IPS DF 19.7 (cell line): Measurements from ENCODE around the gene OR51B4.
"Not testable (repeated sequence)": the region's sequence is repeated elsewhere in the genome, so short reads cannot be mapped to it uniquely, and the experiment has no call there.

Experiments
- DNase-seq: peaks from one replicate; pipeline ENCODE4 v3.0.0-alpha.2; 2013; ENCODE audit warnings: low read depth, low spot score

The OR51B4 gene

DNA sequence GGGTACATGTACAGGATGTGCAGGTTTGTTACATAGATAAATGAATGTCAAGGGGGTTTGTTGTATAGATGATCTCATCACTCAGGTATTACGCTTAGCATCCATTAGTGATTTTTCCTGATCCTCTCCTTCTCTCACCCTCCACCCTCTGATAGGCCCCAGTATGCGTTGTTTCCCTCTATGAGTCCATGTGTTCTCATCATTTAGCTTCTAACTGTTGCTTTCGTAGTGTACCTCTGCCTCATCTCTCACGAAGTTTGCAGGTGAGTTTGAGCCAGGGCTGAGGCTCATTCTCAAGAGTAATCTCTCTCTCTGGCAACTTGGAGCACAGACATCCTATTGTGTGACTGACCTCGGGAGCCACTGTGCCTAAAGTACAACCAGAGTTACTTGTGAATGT, 27.4 kb downstream of the OR51B4 start:
- DNase-seq, result no peak

DNA sequence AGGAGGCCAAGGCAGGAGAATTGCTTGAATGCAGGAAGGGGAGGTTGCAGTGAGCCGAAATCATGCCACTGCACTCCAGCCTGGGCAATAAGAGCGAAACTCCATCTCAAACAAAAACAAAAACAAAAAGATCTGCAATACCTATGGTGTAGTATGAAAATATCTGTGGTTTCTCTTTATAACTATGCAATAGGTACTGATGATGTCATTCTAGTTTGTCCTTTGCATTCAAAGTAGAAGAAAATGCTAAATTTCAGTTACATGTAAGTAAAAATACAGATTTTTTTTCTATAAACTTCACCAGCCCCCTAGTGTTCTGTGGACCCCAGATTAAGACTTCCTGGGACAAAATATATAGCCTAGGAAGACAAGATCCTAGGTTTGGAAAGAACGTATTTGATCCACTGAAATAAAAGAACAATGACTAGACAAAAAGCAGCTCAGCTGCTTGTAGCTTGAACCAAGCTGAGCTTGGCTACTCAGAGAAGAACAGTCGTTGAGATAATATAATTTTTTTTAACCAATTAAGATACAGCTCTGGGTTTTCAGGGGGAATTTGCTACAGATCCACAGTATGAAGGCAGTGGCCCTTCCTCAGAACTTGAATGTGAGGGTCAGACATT, 29.2 kb downstream of the OR51B4 start:
- DNase-seq, result no peak

DNA sequence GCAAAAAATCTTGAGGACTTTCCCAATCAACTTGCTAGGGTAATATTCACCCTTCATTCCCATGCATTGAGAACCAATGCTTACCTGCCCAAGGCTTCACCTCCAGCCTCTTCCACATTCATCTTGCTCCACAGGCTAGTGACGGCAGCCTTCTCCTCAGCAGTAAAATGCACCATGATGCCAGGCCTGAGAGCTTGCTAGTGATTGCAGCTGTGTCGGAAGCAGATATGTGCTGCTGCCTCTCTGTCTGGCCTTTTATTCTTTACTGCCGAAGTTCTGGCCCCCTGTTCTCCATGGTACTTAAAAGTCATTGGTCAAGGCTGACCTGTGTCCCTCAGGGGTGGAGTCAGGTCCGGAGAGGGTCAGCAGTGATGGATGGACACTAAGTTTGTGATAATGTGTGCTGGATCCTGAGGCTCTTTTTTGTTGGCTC, 32.0 kb downstream of the OR51B4 start, which contains the start of gene HBE1:
HBE1 (minus strand) TSS at position 231 of the 433 bp plus-strand sequence; CDS start at position 176, 55 bp downstream.
- no peak for DNase-seq

DNA sequence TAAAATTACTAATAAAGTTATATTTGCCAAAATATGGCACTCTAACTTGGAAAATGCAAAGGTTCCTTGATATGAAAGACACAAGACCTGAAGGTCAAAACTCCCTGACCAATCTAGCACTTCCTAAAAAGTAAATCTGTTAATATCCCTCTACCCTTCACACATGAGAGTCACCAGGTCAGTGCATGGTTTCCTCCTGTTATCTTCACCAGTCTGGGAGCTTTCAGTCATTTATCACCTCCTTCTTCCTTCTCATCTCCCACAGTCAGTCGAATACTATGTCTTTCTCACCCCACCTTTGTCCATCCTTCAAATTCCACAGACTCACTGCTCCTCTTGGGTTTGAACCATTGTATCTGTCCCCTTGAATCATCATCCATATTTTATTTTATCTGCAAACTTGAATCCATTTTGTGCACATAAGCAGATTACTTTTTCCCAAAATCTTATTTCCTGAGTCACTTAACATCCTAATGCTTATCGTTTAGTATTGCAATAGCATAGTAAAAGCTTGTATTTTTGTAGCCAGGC, 34.6 kb downstream of the OR51B4 start:
- DNase-seq, result no peak

DNA sequence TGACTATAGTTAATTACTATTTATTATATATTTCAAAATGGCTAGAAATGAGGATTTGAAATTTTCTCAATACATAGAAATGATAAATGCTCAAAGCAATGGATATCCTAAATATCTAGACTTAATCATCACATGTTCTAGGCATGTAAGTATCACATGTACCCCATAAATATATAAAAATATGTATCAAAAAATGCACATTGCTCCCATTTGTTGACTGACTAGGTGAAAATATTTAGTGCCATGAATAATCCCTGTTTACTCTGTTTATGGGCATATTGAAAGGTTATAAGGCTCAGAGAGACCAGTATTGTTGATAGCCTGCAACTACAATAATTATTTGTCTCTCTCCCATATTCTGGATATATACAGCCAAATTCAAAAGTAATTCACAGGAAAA, 35.1 kb downstream of the OR51B4 start:
- no peak for DNase-seq

DNA sequence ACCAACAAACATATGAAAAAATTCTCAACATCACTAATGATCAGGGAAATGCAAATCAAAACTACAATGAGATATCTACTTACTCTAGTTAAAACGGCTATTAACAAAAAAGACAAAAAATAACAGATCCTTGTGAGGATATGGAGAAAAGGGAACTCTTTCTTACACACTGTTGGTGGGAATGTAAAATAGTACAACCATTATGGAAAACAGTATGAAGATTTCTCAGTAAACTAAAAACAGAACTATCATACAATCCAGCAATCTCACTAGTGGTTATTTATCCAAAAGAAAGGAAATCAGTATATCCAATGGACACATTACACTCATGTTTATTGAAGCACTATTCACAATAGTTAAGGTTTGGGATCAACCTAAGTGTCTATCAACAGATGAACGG, 35.9 kb downstream of the OR51B4 start:
- no peak for DNase-seq

DNA sequence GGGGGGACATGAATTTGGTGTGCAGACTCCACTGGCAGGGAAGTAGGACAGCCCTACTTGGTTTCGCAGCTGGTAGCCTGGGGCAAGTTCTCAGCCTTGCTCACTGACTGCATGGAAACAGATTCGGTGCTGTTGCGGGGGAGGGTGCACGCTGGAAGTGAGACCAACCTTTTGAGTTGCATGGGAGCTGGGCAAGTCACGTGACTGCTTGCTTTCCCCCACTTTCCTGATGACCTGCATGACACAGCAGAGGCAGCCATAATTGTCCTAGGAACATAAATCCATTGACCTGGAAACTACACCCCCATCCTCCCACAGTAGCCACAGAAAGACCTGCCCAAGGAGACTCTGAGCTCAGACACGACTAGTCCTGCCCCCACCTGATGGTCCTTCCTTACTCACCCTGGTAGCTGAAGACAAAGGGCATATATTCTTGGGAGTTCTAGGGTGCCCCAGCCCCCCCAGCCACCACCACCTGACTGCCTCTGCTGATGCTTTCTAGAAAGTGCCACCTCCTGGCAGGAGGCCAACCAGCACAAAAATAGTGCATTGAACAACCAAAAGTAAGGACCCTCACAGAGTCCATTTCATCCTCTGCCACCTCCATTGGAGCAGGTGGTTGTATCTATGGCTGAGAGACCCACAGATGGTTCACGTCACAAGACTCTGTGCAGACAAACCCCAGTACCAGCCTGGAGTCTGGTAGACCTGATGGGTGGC, 43.0 kb downstream of the OR51B4 start:
- DNase-seq, result peak; percentile 28

DNA sequence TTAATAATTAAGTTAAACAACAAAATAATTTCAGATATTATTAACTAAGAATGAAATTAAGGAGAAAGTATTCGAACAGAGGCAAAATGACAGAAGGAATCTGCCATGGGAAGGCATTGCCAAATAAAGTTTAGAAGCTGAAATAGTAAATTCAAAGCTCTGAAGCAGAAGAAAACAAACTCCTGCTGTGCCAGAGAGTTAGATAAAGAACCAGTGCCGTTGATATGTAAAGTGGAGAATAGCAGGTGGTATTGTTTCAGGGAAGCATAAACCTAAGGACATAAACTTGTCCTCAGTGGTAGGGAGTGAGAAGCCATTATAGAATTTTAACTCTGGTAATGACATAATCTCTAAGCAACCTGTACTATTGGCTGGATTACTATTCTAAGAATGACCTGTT, 44.5 kb downstream of the OR51B4 start:
- peak; percentile 60 for DNase-seq

DNA sequence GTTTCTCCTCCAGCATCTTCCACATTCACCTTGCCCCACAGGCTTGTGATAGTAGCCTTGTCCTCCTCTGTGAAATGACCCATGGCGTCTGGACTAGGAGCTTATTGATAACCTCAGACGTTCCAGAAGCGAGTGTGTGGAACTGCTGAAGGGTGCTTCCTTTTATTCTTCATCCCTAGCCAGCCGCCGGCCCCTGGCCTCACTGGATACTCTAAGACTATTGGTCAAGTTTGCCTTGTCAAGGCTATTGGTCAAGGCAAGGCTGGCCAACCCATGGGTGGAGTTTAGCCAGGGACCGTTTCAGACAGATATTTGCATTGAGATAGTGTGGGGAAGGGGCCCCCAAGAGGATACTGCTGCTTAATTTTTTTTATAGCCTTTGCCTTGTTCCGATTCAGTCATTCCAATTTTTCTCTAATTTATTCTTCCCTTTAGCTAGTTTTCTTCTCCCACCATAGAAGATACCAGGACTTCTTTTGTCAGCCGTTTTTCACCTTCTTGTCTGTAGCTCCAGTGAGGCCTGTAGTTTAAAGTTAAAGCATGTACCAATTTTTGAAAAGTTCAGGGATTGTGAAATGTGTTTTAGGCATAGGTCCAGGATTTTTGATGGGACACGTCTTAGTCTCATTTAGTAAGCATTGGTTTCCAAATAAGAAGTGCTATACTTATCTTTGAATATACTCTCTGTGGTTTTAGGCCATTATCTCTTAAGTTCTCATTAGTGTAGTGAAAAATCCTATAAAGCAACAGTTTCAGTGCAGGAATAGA, 46.9 kb downstream of the OR51B4 start, which contains the start of gene HBG2:
HBG2 (minus strand) TSS at position 136 of the 768 bp plus-strand sequence; CDS start at position 83, 53 bp downstream.
- DNase-seq, result not testable (repeated sequence)

DNA sequence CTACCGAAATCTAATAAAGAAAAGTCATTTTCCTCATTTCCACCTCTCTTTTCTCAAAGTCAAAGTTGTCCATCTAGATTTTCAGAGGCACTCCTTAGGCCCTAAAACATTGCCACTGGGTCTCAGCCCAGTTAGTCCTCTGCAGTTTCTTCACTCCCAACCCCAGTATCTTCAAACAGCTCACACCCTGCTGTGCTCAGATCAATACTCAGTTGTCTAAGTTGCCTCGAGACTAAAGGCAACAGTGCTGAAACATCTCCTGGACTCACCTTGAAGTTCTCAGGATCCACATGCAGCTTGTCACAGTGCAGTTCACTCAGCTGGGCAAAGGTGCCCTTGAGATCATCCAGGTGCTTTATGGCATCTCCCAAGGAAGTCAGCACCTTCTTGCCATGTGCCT, 47.7 kb downstream of the OR51B4 start:
- DNase-seq, result not testable (repeated sequence)

DNA sequence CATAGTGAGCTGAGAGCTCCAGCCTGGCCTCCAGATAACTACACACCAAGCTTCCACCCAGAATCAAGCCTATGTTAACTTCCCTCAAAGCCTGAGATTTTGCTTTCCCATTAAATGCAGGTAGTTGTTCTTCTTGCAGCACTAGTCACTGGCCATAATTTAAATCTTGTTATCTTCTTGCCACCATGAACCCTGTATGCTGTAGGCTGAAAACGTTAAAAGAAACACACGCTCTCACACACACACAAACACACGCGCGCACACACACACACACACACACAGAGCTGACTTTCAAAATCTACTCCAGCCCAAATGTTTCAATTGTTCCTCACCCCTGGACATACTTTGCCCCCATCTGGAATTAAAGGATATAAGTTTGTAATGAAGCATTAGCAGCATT, 48.3 kb downstream of the OR51B4 start:
- DNase-seq, result not testable (repeated sequence)

DNA sequence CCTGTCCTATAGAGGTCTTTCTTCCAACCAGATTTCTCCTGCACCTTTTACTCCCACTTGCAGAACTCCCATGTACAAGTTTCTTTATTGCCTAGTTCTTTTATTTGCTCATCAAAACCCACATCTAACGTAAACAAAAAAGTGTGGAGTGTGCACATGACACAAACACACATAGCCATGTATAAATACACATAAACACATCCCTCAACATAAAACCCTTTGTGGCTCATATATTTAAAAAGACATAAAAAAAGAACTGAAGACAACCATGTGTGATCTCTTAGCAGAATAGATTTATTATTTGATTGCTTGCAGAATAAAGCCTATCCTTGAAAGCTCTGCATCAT, 48.9 kb downstream of the OR51B4 start:
- DNase-seq, result no peak

DNA sequence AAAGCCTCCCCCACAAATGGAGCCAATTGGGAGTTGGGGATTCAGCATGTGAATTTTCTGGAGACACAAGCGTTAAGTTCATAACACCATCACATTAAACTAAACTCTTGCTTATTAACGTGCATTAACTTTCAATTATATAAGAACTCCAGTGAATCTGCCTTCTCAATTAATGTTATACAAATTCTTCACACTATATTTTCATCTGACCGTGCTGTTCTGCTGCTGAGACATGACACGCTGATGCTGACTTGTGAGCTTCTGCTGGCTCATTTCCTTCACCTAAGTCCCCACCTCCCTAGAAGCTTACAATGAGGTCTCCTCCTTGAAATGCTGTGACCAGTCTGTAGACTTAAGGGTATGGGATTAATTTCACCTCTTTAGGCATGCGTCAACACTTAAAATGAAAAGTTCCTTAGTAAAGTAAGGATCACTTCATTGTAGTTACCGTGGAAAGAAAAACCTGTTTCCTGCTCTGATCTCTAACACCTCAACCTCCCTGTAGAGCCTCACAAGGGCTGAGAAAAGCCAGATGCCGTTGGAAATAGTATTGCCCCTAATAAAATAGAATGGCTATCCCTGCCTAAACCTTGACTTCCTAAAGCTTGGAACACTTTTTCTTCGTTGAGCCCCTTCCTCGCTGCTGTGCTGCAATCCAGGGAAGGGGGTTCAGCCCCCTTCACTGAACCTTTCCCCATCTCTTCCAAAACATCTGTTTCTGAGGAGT, 49.4 kb downstream of the OR51B4 start:
- no peak for DNase-seq

DNA sequence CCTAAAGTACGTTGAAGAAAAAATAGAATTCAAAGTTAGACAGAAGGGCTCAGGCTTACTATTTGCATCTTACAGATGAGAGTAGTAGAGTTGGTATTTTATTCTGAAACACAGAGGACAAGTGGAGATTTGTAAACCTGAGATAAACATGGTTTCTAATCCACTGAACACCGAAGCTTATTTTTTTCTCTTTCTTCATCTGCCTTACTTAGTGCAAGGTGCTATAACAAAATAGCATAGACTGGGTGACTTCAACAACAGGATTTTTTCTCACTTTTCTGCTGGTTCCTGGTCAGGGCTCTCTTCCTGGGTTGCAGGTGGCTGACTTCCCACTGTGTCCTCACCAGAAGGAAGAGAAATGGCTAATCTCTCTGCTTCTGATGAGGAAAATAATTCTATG, 50.0 kb downstream of the OR51B4 start:
- no peak for DNase-seq
